ENCODE data around the gene LAMB2.

The LAMB2 gene

DNA sequence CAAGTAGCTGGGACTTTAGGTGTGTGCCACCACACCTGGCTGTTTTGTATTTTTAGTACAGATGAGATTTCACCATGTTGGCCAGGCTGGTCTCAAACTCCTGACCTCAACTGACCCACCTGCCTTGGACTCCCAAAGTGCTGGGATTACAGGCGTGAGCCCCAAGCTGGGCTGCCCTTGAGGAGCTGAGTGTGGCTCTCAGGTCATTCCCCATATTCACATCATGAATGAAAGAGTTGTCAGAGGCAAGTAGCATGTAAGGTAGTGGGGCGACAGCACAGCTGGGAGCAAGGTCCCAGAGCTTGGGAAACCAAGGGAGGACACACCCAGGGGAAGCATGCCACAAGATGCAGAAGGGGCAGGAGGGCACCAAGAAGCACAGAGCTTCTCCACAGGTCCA lies 28.3 kb upstream of the LAMB2 start:
- DNase-seq = no peak

DNA sequence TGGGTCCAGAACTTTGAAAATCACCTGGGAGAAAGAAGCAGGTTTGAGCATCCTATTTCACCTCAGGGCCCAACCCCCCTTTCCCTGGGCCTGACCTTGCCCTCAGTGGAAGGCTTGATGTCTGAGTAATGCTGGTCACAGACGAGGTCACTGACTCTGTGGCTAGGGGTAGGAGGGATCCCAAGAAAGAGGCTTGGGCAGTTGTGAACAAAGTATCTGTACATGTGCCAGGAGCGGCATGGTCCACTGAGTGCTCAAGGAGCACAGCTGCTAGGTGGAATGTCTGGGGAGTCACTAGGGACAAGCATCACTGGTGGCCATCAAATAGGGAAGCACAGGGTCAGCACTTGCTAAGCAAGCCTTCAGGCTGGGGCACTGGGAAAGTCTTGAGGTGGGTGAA lies 25.9 kb upstream of the LAMB2 start:
- no peak for DNase-seq

DNA sequence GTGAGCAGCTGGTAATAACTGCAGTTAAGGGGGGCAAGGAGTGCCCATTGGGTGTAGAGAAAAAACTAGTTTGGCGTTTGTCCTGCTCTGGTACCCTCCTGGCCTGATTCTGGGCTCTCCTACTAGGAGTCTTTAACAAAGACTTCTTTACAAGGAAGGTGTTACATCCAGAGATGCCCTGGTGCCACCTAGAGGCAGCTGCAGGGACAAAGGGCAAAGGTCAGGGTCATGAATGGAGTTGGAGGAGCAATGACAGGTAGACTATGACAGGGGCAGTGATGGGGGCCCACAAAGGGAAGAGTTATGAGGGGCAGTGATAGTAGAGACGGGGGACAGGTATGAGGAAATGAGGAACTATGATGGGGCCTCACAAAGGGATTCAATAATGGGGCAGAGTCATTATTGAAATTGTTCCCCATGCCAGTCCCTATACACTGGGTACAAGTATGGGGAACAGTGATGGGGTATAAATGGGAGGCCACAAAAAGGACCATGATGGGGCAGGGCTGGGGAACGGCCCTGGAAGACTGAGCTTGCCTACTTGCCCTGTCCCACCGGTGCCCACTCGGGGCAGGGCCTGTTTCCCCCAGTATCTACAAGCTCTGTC lies 25.4 kb upstream of the LAMB2 start:
- no peak for DNase-seq

DNA sequence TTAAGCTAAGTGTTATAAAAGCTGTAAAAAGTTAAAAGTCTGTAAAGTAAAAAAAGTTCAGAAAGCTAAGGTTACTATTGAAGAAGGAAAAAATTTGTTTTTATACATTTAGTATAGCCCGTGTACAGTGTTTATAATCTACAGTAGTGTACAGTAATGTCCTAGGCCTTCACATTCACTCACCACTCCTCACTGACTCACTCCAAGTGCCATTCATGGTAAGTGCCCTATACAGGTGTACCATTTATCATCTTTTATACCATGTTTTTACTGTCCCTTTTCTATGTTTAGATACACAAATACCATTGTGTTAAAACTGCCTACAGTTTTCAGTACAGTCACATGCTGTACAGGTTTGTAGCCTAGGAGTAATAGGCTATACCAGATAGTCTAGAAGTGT lies 24.4 kb upstream of the LAMB2 start:
- no peak for DNase-seq

DNA sequence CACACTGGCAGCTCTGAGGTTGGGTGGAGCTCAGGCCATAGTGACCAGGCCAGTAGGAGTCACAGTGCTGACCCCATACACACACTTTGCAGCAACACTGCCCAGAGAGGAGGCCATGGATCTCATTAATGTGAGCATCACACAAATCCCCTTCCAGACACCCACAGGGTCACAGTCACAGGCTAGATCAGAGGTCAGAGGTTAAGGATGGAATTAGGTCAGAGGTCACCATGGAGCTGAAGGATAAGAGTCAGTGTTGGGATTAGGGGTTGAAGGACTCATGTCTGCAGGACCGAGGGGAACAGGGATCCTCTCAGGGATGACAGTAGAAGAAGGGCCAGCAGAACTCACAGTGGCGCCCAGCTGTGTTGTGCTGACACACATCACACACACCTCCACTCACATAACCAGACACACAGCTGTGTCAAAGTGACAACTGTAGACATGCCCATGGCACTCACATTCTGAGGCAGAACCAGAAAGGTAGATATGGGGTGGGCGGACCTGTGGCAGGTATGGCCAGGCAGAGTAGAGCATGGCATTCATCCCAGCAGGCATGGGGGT lies 20.6 kb upstream of the LAMB2 start:
- no peak for DNase-seq

DNA sequence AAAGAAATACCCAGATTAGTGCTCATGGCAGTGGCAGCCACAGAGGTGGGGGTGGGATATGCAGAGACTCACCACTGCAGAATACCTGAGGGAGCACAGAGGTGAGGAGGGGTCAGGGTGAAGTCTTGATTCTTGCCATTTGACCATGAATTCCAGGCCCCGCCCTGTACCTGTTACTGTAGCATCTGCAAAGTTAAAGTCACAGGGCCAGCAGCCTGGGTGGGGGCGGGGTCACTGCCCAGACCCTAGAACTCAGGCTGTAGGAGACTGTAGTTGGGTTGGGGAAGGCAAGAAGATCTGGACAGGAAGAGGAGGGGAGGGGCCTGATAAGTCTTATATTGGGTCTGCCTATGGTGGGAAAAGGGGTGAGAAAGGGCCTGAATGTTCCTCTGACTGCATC lies 18.8 kb upstream of the LAMB2 start:
- no peak for DNase-seq

DNA sequence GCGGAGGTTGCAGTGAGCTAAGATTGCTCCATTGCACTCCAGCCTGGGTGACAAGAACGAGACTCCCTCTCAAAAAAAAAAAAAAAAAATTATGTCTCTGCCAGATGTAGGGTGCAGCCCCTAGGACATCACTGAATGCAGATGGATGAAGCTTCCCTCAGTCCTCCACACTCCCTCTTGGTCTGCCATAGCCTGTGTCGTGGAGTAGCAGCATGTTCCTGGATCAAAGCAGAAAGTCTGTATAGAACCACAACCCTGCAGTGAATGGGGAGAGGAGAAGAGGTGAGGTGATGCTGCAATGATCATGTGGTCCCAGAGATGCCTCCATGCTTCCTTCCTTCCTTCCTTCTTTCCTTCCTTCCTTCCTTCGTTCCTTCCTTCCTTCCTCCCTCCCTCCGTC lies 15.3 kb upstream of the LAMB2 start:
- no peak for DNase-seq

DNA sequence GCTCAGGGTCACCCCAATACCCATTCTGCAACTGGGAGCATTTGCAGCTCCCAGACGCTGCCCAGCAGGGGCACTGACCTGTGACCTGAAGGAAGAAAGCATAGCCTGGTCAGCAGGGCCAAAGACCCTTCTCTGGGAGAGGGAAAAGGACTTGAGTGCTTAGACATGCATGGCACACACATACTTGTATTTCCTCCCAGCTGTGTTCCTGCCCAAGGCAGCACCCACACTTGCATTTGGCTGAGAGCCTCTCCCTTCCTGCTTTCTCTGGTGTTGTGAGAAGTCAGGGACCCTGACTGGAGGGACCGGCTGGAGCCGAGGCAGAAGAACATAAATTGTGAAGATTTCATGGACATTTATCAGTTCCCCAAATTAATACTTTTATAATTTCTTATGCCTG lies 7.2 kb upstream of the LAMB2 start:
- no peak for DNase-seq

DNA sequence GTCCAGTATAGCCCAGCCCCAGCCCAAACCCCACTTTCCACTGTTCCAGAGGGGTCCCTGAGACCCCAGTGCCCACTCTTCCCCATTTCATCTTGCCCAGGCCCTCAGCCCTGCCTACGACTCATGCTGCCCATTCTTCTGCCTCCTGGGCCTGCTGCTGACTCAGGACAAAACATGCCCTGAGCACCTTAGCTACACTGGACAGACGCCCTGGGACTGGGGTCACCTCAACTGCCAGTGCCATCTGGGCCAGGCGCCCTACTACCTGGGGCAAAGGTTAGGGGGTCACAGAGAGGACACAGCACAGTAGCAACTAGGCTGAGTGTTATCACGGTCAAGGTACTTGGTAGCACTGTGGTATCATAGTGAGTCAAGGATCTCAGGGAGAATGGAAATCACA lies 2.6 kb upstream of the LAMB2 start:
- DNase-seq = no peak

DNA sequence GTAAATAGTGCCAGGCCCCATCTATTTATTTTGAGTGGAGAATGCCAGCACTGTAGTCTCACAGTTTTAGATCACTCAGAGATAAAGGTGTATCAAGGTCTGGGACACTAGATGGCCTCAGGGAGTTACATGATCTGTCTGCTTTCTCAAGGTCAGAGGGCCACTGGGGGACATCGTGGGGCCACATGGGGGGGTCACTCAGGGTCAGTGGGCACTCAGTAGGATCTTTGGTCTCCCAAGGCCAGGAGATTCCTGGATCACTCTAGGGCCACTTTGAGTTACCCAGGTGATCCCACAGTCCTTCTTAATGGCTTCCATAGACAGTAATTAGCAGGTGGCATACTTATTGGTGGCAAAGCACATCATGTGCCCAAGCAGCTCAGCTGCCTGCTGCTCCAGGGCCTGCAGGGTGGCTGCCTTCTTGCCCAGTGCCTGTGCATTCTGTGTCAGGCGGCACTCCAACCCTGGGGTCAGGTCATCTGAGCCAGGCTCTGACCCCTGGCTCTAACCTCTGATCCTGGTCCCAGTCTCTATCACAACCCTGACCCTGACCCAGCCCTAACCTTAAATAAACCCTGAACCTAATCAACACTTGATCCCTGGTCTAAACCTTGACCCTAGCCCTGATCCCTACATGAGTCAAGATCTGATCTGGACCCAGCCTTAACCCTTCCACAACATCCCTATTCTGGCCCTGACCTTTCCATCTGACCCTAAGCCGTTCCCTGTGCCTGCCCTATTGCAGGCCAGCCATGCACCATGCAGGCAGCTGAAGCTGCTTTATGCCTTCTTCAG lies 1.8 kb upstream of the LAMB2 start:
- no peak for DNase-seq

DNA sequence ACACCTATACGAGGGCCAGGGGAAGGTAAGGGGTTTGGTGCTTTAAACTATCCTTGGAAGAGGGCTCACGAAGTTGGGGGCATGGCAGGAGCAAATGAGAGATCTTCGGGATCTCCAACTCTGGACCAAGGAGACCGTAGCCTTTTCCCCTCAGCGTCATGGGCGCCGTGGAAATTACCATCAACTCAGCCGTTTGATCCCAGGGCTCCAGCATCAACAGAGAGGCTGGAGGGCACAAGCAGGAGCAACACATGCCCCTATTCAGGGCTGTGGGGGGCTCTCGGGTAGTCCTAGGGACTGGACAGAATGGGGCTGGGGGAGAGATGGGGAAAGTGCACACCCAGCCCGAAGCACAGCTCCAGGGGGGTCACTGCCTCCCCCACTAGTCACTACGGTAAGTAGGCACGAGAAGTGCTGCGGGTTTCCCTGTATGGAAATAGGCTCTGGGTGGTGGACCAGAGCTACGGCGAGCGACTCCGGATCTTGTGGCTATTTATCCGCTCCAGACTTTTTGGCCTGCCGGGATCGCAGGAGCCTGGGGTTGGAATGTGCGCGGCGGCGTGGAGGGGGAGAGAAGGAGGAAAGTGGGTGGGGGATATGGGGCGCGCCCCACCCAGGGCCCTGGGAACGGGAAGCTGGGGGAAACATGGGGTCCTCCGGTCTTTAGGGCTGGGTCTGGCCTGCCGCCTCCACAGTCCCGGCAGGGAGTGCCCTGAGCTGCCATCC lies 539 bp upstream of the LAMB2 start:
- DNase-seq = peak; percentile 64

DNA sequence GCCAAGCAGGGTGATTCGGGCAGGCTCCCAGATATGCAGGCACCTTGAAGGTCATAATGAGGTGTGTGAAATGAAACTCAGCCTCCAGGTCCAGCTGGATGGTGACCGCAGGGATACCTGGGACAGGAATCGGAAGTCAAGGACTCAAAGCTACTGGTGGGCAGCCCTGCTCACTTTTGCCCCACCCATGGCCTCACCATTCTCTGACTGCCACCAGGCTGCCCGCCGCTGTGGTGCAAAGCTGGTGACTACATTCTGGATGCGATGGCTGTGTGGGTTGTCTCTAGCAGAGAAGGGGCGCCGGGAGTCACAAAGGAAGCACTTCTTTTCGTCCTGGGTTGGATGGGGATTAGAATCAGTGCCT lies 795 bp downstream of the LAMB2 start:
- DNase-seq = no peak

DNA sequence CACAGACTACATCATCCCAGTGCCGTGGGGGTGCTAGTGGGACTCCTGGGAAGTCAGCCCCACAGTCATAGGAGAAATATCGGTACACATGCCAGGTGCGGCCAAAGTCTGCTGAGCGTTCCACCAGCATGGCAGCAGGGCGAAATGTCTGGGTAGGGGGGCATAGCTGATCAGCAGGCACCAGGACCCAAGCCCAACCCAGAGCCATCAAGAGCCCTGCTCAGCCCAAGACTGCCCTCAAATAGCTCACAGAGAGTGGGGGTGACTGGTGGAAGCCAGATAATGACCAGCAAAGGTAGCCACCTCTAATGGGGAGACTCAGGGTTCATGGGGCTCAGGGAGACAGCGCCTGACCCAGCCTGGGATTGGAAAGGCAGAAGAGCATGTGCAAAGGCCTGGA lies 1.3 kb downstream of the LAMB2 start:
- no peak for DNase-seq

DNA sequence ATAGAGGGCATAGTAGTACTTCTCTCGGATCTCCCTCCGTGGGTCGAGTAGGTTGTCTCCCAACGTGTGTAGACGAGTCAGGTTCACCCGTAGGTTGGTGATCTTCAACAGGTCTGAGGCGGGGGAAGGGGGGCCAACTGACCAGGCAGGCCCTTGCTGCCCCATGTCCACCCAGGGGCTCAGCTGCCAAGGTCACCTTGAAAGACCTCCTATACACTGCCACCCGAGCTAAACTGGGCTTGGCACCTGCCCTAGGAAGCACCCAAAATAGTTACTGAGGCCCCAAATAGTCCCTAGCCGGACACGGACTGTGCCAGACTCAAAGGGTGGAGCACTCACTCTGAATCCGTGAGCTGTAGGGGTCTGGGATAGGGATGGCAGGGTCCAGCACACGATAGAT lies 1.8 kb downstream of the LAMB2 start:
- DNase-seq = no peak

DNA sequence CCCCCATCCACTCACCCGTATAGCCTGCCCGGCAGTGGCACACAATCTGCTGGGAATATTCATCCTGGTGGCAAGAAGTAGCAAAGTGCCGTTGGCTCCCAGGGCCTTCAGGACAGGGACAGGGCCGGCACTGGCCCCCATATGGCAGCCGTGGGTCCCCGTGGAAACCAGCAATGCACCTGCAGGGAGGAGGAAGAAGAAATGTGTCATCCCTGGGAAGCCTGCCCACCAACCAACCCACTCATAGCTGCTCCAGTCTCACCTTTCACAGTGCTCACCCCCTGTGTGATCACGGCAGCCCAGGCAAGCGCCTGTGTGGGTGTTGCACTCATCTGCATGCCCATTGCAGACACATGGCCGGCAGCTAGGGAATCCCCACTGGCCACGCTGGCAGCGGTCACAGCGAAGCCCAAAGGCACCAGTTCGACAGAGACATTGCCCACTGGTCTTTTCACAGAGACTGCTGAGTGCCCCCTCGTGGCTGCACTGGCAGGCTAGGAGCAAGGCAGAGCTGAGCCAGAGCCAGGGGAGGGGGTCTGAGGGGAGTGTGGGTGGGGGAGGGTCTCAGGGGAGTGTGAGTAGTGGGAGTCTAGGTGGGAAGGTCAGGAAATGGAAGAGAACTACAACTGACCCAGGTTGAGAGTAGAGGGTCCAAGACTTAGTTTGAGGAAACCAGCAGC lies 7.7 kb downstream of the LAMB2 start:
- DNase-seq = no peak

DNA sequence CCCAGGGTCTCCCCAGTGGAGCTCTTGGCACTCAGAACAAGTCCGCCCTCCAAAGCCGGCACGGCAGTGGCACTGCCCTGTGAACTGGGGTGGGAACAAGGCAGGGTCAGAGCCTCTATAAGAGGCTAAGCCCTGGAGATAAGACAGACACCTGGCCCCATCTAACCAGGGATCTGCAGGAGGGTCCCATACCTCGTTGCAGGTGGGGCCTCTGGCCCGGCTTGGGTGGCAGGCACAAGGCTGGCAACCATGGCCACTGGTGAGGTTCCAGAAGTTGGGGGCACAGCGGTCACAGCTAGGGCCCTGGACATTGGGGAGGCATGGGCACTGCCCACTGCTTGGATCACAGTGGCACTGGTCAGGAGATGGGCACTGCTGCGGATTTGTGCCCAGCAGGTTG lies 8.6 kb downstream of the LAMB2 start:
- DNase-seq = no peak

DNA sequence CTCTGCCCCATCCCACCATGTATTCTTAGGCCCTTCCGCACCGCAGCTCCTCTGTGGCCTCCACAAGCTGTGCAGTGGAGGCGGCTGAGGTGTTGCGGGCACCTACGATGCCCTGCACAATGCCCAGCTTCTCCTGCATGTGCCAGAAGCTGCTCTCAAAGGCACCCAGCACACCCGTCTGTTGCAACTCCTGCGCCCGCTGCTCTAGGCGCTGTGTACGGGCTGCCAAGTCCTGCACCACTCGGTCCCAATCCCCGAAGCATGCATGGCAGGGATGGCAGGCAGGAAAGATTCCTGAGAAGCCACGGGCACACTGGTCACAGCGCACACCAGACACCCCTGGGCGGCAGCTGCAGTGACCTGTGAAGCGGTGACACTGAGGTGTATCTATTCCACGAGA lies 9.2 kb downstream of the LAMB2 start:
- DNase-seq = no peak

DNA sequence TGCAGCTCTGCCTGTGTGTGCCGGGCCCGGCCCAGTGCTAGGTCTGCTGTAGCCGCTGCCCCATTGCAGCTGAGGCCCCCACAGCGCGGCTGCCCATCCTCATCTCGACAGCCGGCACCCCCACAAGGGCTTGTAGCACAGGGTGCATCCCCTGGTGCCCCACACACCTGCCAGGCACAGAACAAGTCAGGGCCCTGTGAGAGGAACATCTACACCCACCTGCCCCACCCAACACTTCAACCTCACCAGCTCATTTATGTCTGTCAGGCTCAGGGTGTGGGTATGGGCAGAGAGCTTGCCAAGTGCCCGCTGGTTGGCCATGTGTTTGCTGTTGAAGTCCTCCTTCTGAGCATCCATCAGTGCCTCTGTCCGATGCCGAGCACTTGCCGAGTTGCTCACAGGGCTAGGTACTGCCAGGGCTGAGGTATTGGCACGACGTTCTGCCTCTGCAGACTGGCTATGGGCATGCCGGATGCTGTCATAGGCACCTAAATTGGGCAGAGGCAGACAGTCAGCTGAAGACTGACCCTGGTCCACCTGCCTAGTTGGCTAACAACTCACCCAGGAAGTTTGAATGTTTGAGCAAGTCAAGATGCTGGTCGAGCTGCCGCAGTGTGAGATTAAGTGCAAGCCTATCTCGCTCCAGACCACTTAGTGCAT lies 9.8 kb downstream of the LAMB2 start:
- no peak for DNase-seq

DNA sequence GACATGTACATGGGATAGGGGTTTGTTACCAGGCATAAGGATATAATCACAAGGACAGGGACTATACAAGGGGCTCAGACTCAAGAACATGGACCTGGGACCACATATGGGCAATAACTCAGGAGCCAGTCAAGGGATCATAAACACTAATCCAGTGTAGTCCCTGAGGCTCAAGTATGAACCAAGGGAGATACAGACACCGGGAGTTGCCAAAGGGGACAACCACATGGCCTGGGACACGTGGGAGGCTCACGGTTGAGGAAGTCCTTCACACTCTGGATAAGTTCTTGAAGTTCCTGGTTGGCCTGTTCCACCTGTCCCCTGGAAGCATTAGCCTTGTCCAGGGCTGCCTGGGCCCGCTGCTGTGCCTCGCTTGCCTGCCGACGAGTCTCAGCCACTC lies 10.4 kb downstream of the LAMB2 start:
- DNase-seq = no peak

DNA sequence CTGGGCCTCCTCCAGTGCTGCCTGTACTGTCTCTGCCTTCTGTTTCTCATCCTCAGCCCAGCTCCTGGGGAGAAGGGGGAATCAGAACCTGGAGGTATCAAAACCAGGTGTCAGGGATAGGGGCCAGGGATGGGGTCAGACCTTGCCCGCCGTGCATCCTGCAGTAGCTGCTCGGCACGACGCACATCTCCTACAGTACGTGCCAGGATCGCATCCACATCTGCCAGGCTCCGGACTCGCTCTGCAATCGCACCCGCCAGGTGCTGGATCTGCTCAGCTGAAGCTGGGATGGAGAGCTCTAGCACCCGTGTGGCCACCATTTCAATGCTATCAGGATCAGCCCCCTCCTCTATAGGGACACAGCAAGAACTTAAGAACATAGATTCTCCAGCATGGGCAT lies 10.8 kb downstream of the LAMB2 start:
- DNase-seq = no peak

DNA sequence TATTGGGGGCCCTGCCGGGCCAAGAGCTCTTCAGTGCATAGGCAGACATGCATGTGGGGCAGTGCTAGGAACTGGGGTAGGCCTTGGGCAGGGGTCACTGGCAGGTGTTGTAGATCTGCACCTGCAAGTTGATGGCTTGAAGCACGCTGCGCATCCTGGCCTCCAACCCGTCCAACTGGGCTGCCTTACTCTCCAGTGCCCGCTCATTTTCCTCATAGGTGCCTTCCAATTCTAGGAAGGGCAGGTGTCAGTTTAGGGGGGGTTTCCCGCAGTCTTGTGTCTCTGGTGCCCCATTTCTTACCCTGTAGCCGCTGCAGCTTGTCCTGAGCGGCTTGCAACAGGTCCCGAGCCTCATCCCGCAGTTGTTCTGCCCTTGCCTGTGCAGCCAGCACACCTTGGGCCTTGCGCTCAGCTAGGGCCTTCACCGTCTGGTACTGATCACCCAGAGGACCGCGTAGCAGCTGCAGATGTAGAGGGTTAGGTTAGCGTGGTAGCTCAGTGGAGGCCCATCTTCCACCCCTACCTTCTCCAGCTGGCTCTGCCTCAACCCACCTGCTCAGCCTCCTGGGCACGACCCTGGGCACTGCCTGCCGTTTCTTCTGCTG lies 11.6 kb downstream of the LAMB2 start:
- DNase-seq = no peak

DNA sequence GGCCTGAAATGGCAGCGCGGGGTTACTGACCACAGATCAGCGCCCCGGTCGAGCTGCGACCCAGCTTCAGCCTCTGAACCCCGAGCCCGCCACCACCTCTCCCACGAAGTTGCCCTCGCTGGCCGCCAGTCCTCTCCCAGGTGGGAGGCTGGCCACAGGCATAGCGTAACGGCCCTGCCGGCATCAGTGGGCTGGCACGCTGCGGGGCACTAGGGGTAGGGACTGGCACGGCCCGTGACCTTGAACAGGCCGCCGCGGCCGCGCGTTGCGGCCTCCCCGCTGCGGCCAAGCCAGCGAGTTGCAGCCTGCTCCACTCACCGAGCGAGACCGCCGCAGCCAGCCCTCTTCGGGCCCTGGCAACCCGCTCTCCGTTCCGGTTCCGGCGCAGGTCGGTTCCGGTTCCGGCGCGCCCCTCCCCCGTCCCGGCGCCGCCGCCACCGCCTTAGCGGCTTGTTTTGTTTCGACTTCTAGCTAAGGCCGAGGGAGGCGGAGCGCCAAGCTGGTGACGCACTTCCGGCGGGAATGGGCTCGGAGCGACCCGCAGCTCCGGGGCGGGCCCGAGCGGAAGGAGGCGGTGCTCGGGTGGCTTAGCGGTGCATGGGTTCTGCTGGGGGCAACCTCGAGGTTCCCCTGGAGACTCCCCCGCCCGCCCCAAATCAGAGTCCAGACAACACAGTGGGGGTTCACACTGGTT lies 12.3 kb downstream of the LAMB2 start, which contains the start of gene USP19:
USP19 (minus strand) TSS at position 386 of the 694 bp plus-strand sequence. CDS start 1,678 bp downstream, outside the sequence.
- peak; percentile 76 for DNase-seq
